Renal cortical epithelial cell (primary cell): ENCODE measurements around the gene AFG1L. TPM values are rescaled to one million over a fixed set of nuclear protein-coding genes. Genes with fewer than 3 reads are reported as not detected.
"Not testable (repeated sequence)": the region's sequence is repeated elsewhere in the genome, so short reads cannot be mapped to it uniquely, and the experiment has no call there.

Experiments
- DNase-seq: peaks from one replicate; pipeline ENCODE4 v3.0.0-alpha.2; 2011; ENCODE audit warnings: low read depth
- total RNA-seq: library from RNA; depleted of rRNA; stranded (reverse); fragments of >200 nt; gene quantifications from 2 replicates; pipeline ENCODE4 v1.2.3, GENCODE V29; 2014

Gene AFG1L
- total RNA-seq, 1 donor from 2014 or later, result 7.4 TPM

- no peak for DNase-seq
Measured at GRCh38 chr6:108288742-108289141, 6.1 kb upstream of the AFG1L start.

- no peak for DNase-seq
Measured at GRCh38 chr6:108291091-108291490, 3.8 kb upstream of the AFG1L start.

GRCh38 chr6:108292561-108292960, 2.3 kb upstream of the AFG1L start:
- DNase-seq, result not testable (repeated sequence)

GRCh38 chr6:108293527-108294296, 1.1 kb upstream of the AFG1L start:
- no peak for DNase-seq

GRCh38 chr6:108294297-108294726, 542 bp upstream of the AFG1L start:
- DNase-seq, result no peak

DNA sequence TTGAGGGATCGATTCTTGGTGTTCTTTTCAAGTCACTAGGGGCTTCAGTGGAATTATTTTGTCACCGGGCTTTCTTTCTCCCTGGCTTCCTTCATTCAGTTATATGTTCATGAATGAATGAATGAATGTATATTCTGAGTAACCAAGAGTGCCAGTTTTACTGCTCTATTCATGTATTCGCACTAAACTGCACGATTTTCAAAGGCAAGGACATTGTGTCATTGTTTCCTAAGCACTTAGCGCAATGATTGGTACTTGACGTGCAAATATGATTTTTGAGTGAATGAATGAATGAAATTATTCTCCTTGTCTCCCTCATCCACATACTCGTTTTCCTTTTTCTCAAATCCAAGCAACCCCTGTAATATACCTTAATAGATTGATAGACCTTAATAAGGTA, 822 bp downstream of the AFG1L start:
- DNase-seq, result peak; percentile 1

GRCh38 chr6:108302386-108302785, 7.5 kb downstream of the AFG1L start:
- no peak for DNase-seq

GRCh38 chr6:108304646-108305045, 9.8 kb downstream of the AFG1L start:
- DNase-seq, result no peak

DNA sequence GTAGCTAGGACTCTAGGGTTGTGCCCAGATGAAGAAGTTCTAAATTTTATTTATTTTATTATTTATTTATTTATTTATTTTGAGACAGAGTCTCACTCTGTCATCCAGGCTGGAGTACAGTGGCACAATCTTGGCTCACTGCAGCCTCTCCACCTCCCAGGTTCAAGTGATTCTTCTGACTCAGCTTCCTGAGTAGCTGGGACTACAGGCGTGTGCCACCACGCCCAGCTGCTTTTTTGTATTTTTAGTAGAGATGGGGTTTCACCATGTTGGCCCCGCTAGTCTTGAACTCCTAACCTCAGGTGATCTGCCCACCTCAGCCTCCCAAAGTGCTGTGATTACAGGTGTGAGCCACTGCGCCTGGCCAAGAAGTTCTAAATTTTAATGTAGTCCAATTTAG, 13.8 kb downstream of the AFG1L start:
- DNase-seq, result not testable (repeated sequence)

DNA sequence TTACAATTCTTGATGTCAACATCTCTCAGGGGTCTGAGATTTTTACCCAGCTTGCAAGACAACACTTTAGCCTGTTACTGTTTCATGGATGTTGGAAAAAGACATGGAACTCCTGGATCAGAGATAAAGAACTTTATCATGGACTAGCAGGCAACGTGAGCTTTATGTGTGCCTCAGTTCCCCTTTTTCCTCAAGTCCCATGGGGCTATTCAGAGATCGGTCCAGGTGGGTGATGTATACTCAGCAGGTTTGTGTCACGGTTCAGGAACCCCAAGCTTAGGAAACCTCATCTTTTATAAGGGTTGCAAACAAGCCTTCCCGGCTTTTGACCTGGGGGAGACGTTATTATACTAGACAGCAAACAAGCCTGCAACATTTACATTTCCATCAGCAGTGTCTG, 15.0 kb downstream of the AFG1L start:
- no peak for DNase-seq

GRCh38 chr6:108312605-108313004, 17.8 kb downstream of the AFG1L start:
- no peak for DNase-seq

- DNase-seq, result peak; percentile 32
Measured at GRCh38 chr6:108321253-108321747, 26.4 kb downstream of the AFG1L start.

DNA sequence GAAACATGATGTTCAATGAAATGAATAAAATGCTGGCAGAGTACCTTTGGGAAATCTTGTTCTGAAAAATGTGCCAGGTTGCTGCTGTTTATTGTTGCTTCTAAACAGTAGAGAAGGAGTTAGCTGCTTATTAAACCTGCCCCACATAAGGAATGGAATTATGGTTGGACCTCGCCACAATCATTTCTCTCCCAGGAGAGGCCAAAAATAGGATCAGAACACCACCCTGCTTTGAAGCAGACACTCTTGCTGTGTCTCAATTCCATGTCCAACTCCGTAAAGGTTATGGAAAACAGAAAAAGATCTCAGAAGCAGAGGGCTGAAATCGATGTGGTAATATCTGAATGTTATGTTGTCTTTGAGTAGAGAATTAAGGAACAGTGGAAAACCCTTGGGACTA, 27.9 kb downstream of the AFG1L start:
- DNase-seq, result no peak

GRCh38 chr6:108323710-108324466, 29.0 kb downstream of the AFG1L start:
- DNase-seq, result no peak

- DNase-seq, result not testable (repeated sequence)
Measured at GRCh38 chr6:108330221-108330785, 35.4 kb downstream of the AFG1L start.

DNA sequence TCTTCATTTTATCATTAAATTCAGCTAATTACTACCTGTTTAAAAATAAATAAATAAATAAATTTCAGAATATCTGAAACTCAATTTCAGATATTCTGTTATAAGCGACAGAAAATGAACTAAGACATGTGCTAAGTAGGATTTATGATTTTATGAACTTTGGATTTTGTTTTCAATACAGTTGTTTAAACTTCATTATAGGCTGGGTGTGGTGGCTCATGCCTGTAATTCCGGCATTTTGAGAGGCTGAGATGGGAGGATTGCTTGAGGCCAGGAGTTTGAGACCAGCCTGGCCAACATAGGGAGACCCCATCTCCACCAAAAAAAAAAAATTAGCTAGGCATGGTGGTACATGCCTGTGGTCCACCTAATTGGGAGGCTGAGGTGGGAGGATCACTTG, 36.0 kb downstream of the AFG1L start:
- DNase-seq, result no peak

DNA sequence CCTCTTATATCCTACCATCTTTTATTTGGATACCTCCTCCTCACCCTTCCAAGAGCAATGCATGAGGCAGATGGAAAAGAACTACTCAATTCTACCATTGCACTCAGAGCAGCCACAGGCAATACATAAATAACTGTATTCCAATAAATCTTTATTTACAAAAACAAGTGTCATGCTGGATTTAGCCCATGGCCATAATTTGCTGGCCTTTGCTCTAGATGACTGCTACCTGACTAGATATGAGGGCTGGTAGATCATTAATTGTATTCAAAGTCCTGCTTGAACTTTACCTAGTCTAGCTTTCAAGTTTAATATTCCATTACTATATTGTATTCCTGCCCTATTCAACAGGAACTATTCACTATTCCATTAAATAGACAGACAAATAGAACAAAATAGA, 37.1 kb downstream of the AFG1L start:
- DNase-seq, result peak; percentile 7

DNA sequence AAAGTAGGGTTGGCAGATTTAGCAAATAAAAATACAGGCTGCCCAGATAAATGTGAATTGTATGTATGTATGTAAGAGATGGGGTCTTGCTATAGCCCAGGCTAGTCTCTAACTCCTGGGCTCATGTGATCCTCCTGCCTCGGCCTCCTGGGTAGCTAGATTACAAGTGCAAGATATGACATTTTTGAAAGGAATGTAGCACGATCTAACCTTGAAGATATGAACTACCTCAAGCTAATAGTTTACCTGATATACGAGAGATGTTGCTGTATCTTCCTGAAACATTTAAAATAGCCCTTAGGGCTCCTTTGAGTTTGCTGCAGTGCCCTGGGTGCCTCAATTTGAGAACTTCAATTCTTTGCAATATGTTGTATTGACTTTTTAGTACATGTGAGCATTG, 42.1 kb downstream of the AFG1L start:
- no peak for DNase-seq

DNA sequence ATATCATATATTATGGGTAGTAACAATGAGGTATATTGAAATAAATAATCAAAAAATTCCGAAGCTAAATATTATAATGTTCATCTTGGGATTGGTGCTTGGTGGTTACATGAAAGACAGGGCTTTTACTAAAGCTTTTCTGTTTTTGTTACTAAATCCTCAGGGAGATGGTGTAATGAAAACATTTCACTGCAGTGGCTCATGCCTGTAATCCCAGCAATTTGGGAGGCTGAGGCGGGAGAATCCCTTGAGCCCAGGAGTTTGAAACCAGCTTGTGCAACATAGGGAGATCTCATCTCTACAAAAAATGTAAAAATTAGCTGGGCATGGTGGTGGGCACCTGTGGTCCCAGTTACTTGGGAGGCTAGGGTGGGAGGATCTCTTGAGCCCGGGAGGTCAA, 42.9 kb downstream of the AFG1L start:
- DNase-seq, result no peak

DNA sequence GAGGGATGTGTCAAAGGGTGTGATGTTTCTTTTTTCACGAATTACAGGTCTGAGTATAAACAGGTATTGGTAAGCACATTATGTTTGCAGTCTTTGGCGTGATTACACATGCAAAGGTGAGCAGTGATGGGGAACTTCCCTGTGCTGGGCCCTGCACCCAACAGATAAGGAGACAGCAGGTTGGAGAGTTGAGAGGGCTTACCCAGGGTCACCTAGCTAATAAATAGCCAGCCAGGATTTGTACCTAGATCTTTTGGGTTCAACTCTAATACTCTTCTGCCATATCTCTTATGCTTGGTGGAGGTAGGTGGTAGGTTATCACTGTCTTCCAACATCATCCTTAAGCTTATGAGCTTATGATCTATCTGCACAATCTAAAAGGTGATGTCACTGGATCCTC, 46.5 kb downstream of the AFG1L start:
- DNase-seq, result no peak

GRCh38 chr6:108343894-108344293, 49.0 kb downstream of the AFG1L start:
- DNase-seq, result no peak

GRCh38 chr6:108348655-108349349, 53.9 kb downstream of the AFG1L start:
- DNase-seq, result peak; percentile 7
